GM03348 (cell line): Measurements from ENCODE around the gene STXBP5L.
A peak's percentile ranks its signal among the peaks of the same experiment; 100 is the strongest.
"Not testable (repeated sequence)": the region's sequence is repeated elsewhere in the genome, so short reads cannot be mapped to it uniquely, and the experiment has no call there.

Source experiments
- DNase-seq: peaks from one replicate; pipeline ENCODE4 v3.0.0; 2012; ENCODE audit warnings: low spot score

STXBP5L gene

DNA sequence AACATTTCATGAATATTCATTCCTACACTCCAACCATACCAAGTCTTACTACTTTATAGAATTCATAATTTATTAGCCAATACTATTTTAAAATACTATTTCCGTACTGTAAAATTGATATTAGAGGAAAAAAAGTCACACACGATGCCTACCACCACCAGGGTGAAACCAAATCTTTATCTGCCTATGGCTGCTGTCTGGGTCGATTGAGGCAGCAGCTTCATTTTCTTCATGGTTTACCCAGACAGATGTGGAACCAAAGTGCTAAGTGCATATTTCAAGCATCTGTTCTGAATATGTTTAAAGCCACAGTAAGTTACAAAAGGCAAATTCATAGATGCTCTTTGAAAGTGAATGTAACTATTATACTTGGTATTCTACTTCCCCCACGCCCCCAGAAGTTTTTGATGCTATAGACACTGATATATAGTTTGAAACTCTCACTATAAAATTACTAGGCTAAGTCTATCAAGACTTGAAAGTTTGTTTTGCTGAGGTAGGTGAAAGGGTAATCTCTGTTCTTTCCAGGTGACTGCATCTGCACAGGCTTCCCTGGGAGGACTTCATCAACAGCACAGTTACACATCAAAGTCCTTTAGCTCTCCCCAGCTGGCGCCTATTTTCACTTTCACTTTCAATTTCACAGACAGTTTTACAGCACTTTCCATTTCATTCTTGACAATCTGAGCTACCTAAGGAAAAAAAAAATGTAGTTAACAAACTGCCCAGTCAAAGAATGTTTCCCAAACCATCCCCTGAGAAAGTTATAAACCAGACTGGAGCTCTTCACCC is 523.9 kb downstream of the STXBP5L start:
- DNase-seq, result peak; percentile 46

DNA sequence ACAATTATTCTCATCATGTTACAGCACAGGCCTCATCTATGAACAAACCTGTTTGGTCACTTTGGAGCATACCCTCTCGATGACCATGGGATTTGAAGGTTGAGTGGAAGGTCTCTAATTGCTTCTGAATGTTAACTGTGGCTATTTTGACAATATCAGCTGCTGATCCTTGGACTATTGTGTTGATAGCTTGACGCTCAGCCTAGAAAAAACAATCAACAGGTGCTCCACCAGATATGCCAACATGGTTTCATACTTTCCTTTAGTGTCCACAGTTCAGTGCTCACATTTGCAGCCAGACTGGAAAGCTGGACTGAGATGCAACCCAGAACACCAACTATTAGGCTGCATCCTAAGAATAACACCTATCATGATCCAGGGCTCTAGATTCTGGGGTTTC is 528.1 kb downstream of the STXBP5L start:
- DNase-seq, result no peak

DNA sequence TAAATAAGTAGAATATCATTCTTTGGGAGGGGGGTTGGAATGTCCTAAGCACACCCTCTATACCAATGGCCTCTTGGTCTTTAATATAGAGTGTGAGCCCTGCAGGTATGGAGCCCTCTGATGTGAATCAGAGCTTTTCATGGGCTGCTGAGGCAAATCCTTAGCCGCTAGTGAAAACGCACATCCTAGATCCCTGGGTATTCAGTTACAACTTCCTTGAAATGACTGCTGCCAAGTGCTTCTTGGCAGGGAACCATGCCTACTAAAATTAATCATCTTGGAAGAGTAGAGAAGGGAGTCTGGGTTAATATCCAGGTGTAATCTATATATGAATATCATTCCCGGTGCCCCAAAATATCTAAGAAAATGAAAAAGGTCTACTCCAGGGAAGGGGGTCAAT is 528.6 kb downstream of the STXBP5L start:
- no peak for DNase-seq

DNA sequence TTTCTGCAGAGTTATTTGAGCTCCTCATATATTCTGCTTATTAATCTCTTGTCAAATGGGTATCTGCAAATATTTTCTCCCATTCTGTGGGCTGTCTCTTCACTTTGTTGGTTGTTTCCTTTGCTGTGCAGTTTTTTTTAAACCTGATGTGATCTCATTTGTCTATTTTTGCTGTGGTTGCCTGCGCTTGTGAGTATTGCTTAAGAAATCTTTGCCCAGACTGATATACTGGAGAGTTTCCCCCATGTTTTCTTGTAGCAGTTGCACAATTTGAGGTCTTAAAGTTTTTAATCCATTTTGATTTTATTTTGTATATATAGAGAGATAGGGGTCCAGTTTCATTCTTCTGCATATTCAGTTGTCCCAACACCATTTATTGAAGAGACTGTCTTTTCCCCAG is 535.5 kb downstream of the STXBP5L start:
- DNase-seq, result no peak

DNA sequence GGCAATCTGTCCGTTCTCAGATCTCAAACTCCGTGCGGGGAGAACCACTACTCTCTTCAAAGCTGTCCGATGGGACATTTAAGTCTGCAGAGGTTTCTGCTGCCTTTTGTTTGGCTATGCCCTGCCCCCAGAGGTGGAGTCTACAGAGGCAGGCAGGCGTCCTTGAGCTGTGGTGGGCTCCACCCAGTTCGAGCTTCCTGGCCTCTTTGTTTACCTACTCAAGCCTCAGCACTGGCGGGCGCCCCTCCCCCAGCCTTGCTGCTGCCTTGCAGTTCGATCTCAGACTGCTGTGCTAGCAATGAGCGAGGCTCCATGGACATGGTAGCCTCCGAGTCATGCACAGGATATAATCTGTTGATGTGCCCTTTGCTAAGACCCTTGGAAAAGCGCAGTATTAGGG is 543.7 kb downstream of the STXBP5L start:
- not testable (repeated sequence) for DNase-seq

DNA sequence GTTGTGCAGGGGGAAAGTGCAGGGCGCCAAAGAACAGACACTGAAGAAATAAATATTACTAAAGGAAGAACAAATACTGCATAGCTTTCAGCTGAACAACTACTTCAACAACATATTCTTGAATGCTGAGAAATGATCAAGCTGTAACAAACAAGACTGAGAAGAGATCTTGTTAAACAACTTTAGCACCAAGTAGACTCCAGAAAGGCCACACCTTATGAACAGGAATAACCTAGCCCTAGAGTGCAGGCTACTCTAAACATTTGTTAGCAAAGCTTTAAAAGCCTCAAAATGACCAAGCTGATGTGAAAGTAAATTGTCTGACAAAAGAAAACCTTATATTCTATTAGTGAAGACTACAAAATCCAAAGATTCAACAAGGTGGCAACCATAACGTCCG is 554.6 kb downstream of the STXBP5L start:
- no peak for DNase-seq

DNA sequence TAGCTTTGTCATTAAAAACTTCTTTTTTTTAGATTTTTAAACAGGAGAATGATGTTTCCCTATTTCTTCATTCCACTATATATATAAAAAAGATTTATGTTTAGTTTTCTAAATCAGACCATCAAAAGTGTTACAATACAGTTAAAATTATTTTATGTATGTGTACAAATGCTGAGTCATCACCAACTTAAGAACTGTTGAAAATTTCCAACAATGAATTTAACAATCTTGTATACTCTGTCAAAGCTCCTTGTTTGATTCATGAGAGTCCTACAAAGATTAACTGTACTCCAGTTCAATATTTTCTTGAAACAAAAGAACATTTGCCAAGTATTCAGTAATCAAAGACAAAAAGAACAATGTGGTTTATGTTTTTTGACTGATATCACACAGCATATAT is 555.7 kb downstream of the STXBP5L start:
- DNase-seq, result no peak

DNA sequence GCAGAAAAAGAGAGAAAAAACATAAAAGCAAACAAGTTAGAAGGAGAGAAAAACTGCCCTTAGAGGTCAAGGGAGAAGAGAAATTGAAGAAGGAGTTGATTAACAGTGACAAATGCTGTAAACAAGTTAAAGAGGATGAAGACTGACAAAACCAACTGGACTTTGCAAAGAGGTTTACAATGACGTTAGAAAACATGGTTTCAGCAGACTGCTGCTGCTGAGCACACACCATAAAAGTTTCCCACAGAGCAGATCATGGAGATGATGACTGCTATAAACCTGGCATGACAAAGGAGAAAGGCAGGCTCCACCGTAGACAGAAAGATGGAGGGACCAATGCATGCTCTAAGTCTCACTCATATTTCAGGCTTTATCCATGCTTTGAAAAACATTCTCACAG is 559.1 kb downstream of the STXBP5L start:
- no peak for DNase-seq

DNA sequence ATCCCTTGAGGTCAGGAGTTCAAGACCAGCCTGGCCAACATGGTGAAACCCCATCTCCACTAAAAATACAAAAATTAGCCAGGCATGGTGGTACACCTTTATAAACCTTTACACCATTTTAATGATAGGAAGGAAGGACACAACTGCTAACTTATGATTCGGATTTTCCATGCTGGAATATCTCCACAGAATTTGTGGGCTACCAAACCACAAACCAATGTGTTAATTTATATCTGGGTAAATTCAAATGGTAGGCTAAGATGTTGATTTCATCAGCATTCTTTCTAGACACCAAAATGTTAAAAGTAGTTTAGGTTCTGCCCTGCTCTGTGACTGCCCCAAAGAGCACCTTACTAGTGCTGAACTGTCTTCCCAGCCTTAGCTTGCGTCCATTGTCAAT is 565.0 kb downstream of the STXBP5L start:
- no peak for DNase-seq
